Middle frontal gyrus (tissue), 1 donor: ENCODE data around the gene ZNF208.
"Not testable (repeated sequence)": the region's sequence is repeated elsewhere in the genome, so short reads cannot be mapped to it uniquely, and the experiment has no call there.

ENCODE experiments used
- DNase-seq: peaks from one replicate; pipeline ENCODE4 v3.0.0-alpha.2; 2015; ENCODE audit warnings: low spot score; ENCODE audit errors: extremely low spot score

ZNF208 gene

DNA sequence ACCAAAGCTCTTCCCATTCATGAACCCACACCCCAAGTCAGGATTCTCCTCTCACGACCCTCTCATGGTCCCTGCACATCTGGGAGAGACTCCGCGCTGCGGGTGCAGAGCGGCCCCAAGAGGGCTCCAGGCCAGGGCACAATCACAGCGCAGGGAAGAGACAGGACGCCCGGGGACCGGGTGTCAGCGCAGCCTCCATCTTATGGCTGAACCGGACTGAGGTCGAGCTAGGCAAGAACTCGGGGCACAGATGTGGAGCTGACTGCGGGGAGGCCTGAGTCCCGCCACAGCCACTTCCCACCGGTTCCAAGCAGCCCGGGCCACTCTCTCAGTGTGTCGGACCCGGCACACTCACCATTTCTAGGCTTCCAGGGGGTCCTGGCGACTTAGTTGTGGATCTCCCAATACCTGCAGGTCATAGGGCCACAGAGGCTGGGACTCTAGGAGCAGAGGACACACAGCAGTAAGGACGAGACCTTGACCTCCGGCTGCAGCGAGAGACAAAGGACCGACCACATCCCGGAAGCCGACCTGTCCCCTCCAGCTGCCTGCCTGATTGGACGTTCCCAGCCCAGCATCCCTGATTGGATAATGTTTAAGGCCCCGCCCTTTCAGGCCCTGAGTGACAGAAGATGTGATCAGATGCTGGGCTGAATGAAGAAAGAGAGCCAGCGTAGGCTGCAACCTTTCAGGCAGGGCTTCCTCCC is at the start of gene ZNF208:
Gene ZNF208, minus strand, starts transcription at position 507 of the 707 bp plus-strand sequence. Its CDS starts 149 bp downstream, at position 358.
- not testable (repeated sequence) for DNase-seq

DNA sequence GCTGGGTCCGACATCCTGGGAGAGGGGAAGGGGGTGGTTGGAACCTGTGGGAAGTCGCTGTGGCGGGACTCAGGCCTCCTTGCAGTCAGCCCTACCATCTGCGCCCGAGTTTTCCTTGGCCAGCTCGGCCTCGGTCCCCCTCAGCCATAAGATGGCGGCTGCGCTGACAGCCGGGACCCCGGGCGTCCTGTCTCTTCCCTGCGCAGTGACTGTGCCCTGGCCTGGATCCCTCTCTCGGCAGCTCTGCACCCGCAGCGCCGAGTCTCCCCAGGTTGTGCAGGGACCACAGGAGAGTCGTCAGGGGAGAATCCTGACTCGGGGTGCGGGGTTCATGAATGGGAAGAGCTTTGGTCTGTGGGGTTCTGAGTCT is 41.9 kb upstream of the ZNF208 start:
- no peak for DNase-seq

DNA sequence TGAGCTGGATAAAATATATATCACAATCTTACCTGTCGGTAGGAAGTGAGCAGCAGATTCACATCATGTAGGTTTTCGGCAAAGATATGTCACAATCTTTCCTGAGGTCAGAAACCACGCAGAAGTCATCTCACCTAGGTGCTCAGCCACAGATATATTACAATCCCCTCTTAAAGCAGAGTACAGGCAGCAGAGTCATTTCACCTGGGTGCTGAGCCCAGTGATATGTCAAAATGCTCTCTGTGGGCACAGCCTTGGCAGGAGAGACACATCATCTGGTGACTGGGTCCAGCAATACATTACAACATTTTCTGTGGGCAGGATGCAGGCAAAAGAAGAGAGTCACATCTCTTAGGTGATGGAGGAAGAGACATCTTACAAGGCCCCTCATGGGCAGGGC is 30.4 kb upstream of the ZNF208 start:
- DNase-seq = not testable (repeated sequence)

DNA sequence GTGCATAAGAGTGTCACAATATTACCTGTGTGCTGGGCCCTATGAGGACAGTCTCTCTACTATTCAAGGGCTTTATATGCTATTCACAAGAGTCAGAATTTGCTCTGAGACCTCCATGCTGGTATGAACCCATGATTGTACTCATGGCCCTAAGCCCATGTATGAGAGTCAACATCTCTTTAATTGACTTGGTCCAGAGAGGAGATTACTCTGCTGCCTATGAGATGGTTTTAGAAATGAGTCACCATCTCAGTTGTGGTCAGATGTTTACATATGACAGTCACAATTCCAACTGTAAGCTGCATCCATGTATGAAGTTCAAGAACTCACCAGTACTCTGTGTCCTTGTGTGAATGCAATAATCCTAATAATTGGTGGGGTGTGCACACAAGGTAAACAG is 19.9 kb upstream of the ZNF208 start:
- DNase-seq = no peak

DNA sequence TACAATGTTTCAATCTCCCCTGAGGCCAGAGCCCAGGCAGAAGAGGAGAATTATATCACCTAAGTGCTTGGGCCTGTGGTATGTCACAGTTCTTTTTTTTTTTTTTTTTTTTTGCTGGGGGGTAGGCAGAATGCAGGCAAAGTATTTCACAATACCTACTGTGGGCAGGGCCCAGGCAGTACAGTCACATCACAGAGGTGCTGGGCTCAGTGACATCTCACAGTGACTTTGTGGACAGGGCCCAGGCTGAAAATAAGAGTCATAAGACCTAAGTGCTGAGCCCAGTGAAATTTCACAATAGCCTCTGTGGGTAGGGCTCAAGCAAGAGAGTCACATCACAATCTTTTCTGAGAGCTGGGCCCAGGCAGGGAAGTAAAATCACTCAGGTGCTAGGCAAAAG is 15.9 kb upstream of the ZNF208 start:
- DNase-seq = no peak

DNA sequence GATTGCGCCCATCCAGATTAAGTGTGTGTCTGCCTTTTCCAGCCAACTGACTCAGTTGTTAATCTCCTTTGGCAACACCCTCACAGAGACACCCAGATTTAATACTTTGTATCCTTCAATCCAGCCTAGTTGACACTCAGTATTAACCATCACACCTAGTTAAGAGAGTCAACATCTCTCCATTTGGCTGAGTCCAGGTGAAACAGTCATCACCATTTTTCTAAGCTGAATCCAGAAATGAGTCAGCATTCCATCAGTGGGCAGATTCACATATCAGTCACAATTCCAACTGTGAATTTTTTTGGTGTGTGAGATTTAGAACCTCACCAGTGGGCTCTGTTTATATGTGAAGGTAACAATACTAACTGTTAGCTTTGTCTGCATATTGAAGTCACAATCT is 14.8 kb upstream of the ZNF208 start:
- DNase-seq = not testable (repeated sequence)

DNA sequence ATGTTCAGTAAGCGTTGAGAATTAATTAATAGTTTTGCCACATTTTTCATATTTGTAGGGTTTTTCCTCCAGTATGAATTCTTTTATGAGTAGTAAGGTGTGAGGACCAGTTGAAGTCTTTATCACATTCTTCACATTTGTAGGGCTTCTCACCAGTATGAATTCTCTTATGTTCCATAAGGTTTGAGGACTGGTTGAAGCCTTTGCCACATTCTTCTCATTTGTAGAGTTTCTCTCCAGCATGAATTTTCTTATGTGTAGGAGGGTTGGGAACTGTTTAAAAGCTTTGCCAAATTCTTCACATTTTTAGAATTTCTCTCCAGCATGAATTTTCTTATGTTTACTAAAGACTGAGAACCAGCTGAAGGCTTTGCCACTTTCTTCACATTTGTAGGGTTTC is 40.3 kb downstream of the ZNF208 start:
- DNase-seq = no peak

- DNase-seq = no peak
Observed at GRCh38 chr19:21947775-21948174, 63.0 kb downstream of the ZNF208 start.

GRCh38 chr19:21940684-21941083 is 70.1 kb downstream of the ZNF208 start:
- DNase-seq = no peak

DNA sequence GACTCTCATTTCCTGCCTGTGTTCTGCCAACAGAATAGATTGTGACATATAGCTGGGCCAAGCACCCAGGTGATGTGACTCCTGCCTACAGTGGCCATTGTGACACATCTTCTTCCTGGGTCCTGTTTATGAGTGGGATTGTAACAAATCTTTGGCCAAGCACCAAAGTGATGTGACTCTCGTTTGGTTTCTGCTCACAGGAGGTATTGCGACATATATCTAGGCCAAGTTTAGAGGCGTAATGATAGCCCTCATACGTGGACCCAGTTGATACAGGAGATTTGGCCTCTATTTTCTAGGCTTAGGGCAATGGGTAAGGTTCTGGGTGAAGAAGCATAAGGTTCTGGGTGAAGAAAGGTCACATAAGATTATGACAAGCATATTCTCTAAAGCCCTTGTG is 76.2 kb downstream of the ZNF208 start:
- no peak for DNase-seq

- DNase-seq = no peak
Observed at GRCh38 chr19:21934131-21934530, 76.6 kb downstream of the ZNF208 start.

DNA sequence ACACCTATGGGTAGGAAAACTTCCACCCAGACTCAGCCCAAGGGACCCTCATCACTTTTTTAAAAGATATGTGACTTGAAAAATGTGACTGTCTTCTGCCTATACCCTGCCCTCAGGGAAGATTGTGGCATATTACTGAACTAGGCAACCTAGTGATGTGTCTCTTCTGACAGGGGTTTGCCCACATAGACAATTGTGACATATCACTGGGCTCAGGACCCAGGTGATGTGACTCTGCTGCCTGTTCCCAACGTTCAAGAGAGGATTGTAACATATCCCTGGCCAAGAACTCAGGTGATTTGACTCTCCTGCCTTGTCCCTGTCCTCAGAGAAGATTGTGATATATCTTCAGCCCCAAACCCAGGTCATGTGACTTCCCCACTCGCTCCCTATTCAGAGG is 88.5 kb downstream of the ZNF208 start:
- DNase-seq = no peak

DNA sequence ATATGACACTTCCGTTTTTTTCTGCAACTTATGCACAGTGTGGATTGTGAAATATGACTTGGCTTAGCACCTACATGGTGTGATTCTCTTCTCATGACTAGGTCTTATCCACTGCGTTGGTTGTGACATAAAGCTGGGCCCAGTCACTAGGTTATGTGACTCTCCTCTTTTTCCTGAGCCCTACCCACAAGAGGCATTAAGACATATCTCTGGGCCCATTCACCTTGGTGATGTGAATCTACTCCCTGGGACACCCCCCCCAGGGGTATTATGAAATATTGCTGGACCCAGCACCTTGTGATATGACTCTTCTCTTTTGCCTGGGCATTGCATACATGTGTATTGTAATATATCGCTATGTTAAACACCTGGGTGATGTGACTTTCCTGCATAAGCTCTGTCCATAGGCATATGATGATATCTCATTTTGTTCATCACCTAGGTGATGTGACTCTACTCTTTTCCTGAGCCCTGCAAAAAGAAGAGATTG is 89.0 kb downstream of the ZNF208 start:
- no peak for DNase-seq

GRCh38 chr19:21915411-21915810 is 95.3 kb downstream of the ZNF208 start:
- DNase-seq = no peak

- no peak for DNase-seq
Observed at GRCh38 chr19:21912654-21913053, 98.1 kb downstream of the ZNF208 start.

- no peak for DNase-seq
Observed at GRCh38 chr19:21910318-21910717, 100.4 kb downstream of the ZNF208 start.

DNA sequence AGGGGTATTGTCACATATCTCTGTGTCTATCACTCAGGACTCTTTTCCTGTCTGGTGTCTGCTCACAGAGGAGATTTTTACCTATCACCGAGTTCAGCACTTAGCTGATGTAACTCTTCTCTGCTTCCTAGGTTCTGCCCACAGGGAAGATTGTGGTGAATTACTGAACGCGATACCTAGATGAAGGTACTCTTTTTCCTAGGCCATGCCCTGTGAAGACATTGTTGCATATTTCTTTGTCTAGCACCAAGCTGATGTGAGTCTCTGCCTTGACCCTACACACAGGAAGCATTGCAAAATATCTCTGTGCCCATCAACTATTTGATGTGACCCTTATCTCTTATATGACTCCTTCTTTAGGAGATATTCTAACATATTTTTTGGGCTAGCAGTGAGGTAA is 102.7 kb downstream of the ZNF208 start:
- no peak for DNase-seq

DNA sequence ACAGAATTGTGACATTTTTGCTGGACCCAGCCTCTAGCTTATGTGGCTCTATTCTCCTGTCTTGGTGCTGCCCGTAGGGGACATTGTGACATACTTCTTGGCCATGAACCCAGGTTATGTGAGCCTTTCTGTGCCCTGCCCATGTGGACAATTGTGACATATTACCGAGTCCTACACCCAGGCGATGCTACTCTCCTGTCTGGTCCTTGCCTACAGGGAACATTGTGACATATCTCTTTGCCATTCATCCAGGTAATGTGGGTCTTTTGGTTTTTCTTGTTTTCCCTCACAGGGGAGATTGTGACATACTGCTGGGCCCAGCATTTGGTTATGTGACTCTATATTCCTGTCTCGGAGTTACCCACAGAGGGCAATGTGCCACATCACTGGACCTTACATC is 103.2 kb downstream of the ZNF208 start:
- DNase-seq = no peak

GRCh38 chr19:21902571-21902970 is 108.2 kb downstream of the ZNF208 start:
- DNase-seq = no peak

GRCh38 chr19:21901861-21902260 is 108.9 kb downstream of the ZNF208 start:
- DNase-seq = no peak

DNA sequence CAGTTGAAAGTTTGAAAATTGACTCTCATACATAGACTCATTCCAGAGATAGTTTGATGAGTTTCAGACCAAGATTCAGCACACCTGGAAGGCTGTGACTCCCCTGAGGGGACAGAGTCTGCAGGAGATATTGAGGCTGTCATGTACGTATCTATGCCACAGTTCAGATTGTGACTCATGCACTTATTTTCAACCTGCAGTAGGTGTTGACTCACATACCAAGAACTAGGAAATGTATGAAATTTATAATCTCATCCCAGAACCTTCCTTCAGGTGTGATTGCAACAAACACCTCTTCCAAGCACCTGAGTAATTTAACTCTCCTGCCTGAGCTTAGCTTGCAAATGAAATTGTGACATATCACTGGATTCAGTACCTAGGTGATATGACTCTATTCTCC is 110.3 kb downstream of the ZNF208 start:
- DNase-seq = no peak

DNA sequence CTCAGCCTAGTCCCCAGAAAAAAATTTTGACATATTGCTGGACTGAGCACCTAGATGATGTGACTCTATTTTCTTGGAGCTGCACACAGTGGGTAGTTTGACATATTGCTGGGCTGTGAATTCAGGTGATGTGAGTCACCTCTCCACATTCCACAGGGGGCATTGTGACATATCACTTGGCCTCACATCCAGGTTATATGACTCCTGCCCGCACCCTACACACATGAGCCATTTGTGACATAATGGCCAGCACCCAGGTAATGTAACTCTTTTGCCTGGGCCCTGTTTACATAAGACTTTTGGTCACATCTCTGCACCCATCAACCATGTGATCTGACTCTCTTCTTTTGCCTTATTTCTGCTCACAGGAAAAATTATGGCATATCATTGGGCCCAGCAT is 119.7 kb downstream of the ZNF208 start:
- DNase-seq = no peak

- DNase-seq = not testable (repeated sequence)
Observed at GRCh38 chr19:21890017-21890416, 120.7 kb downstream of the ZNF208 start.

DNA sequence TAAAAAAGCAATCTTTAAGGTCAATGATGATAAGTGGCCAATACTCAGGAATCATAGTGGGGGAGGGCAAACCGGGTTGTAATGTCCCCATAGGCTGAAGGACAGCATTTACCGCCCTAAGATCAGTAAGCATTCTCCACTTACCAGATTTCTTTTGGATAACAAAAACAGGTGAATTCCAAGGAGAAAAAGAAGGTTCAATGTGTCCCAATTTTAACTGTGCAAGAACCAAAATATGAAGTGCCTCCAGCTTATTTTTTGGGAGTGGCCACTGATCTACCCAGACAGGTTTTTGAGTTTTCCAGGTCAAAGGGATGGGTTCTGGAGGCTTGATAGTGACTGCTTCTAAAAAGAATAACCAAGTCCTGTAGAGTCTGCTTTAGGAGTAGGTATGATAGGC is 125.2 kb downstream of the ZNF208 start:
- not testable (repeated sequence) for DNase-seq
